ENCODE results near the gene CBS.
"Not testable (repeated sequence)": the region's sequence is repeated elsewhere in the genome, so short reads cannot be mapped to it uniquely, and the experiment has no call there.

CBS gene

GRCh38 chr21:43021756-43022600 lies 53.7 kb downstream of the CBS start:
- H3K36me3 ChIP-seq (ENCODE audit: control insufficient read depth, insufficient read depth, low read length), result peaks cover 69% of the 10 kb centered on the region
- H3K27ac ChIP-seq (ENCODE audit: low read depth, low read length), result no peak overlapping the region
- H3K4me1 ChIP-seq (ENCODE audit: control insufficient read depth, insufficient read depth, low read length), result peaks cover 5% of the 10 kb centered on the region; the same call in 1 of the 2 replicates
- H3K27me3 ChIP-seq (ENCODE audit: control insufficient read depth, insufficient read depth, low read length), result no peaks in the 10 kb centered on the region
- H3K9ac ChIP-seq (ENCODE audit: low read length), result no peak overlapping the region
- no peak overlapping the region for H3K4me3 ChIP-seq (ENCODE audit: low read depth, low read length)
- no peaks in the 10 kb centered on the region for H3K9me3 ChIP-seq (ENCODE audit: control insufficient read depth, insufficient read depth, low read depth, low read length)

DNA sequence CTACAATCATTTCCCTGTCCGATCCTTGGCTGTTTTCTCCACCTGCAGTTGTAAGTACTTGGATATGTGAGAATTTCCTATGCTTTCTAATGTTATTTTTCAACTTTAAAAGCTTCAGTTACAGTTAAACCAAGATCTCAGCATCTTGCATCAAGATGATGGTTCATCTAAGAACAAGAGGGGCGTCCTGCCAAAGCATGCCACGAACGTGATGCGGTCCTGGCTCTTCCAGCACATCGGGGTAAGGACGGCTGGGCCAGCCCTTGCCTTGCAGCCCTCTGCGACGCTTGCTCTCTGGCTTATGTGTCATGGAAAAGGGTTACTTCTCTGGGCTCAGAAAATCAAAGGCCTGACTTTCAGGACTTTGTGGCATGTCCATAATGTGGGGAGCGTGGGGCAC lies 54.4 kb downstream of the CBS start:
- no peaks in the 10 kb centered on the region for H3K9me3 ChIP-seq (ENCODE audit: control insufficient read depth, insufficient read depth, low read depth, low read length)
- H3K4me3 ChIP-seq (ENCODE audit: low read depth, low read length), result no peak overlapping the region
- peaks cover 5% of the 10 kb centered on the region; the same call in 1 of the 2 replicates for H3K4me1 ChIP-seq (ENCODE audit: control insufficient read depth, insufficient read depth, low read length)
- no peaks in the 10 kb centered on the region for H3K27me3 ChIP-seq (ENCODE audit: control insufficient read depth, insufficient read depth, low read length)
- H3K27ac ChIP-seq (ENCODE audit: low read depth, low read length), result no peak overlapping the region
- H3K9ac ChIP-seq (ENCODE audit: low read length), result no peak overlapping the region
- H3K36me3 ChIP-seq (ENCODE audit: control insufficient read depth, insufficient read depth, low read length), result peaks cover 73% of the 10 kb centered on the region

- Histone ChIP-seq H3K36me3 (ENCODE audit: control insufficient read depth, insufficient read depth, low read length) (peaks cover 74% of the 10 kb centered on the region), H3K4me1 (ENCODE audit: control insufficient read depth, insufficient read depth, low read length) (peaks cover 5% of the 10 kb centered on the region; the same call in 1 of the 2 replicates), H3K4me3 (ENCODE audit: low read depth, low read length) (no peak overlapping the region)
Measured at GRCh38 chr21:43020771-43021170, 54.9 kb downstream of the CBS start.

DNA sequence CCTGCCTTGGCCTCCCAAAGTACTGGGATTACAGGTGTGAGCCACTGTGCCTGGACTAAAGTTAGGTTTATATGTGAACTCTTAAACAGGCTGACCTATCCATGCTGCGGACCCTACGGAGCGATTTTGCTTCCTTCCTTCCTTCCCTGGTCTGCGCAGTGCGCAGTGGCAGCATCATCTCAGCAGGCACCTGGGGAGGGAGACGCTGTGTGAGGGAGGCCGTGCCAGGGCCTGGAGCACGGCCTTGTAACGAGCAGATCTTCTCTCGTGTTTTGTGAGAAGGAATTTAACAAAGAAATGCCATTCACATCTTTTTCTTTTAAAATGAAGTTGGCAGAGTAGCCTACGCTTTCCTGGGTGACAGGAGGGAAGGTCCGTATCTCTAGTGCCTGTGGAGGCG lies 55.5 kb downstream of the CBS start:
- H3K9ac ChIP-seq (ENCODE audit: low read length), result no peak overlapping the region
- no peak overlapping the region for H3K27ac ChIP-seq (ENCODE audit: low read depth, low read length)
- no peaks in the 10 kb centered on the region for H3K27me3 ChIP-seq (ENCODE audit: control insufficient read depth, insufficient read depth, low read length)
- no peak overlapping the region for H3K4me3 ChIP-seq (ENCODE audit: low read depth, low read length)
- H3K9me3 ChIP-seq (ENCODE audit: control insufficient read depth, insufficient read depth, low read depth, low read length), result no peaks in the 10 kb centered on the region
- H3K4me1 ChIP-seq (ENCODE audit: control insufficient read depth, insufficient read depth, low read length), result peaks cover 5% of the 10 kb centered on the region; the same call in 1 of the 2 replicates
- H3K36me3 ChIP-seq (ENCODE audit: control insufficient read depth, insufficient read depth, low read length), result peaks cover 69% of the 10 kb centered on the region

More at GRCh38 chr21:43020771-43021170, 54.9 kb downstream of the CBS start:
- no peak overlapping the region for H3K9ac ChIP-seq (ENCODE audit: low read length)
- no peaks in the 10 kb centered on the region for H3K27me3 ChIP-seq (ENCODE audit: control insufficient read depth, insufficient read depth, low read length)
- no peaks in the 10 kb centered on the region for H3K9me3 ChIP-seq (ENCODE audit: control insufficient read depth, insufficient read depth, low read depth, low read length)
- no peak overlapping the region for H3K27ac ChIP-seq (ENCODE audit: low read depth, low read length)

DNA sequence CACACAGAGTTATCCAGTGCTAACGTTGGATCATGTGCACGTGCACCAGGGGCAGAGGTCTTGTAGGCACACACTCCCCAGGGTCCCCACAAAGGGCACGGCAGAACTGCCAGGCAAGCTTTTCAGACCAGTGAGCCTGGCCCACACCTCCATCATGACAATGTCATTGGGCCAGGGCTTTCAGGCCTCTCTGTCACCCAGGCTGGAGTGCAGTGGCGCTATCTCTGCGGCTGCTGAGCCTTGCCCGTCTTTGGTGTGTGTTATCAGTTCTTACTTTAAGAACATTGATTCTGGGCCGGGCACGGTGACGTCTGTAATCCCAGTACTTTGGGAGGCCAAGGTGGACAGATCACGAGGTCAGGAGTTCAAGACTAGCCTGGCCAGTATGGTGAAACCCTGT lies 57.1 kb downstream of the CBS start:
- H3K36me3 ChIP-seq (ENCODE audit: control insufficient read depth, insufficient read depth, low read length), result peaks cover 65% of the 10 kb centered on the region
- no peaks in the 10 kb centered on the region for H3K27me3 ChIP-seq (ENCODE audit: control insufficient read depth, insufficient read depth, low read length)
- H3K9me3 ChIP-seq (ENCODE audit: control insufficient read depth, insufficient read depth, low read depth, low read length), result no peaks in the 10 kb centered on the region
- no peak overlapping the region for H3K4me3 ChIP-seq (ENCODE audit: low read depth, low read length)
- H3K9ac ChIP-seq (ENCODE audit: low read length), result no peak overlapping the region
- H3K27ac ChIP-seq (ENCODE audit: low read depth, low read length), result no peak overlapping the region
- H3K4me1 ChIP-seq (ENCODE audit: control insufficient read depth, insufficient read depth, low read length), result peaks cover 5% of the 10 kb centered on the region; the same call in 1 of the 2 replicates

- H3K27ac ChIP-seq (ENCODE audit: low read depth, low read length), result no peak overlapping the region
- H3K4me3 ChIP-seq (ENCODE audit: low read depth, low read length), result no peak overlapping the region
- peaks cover under 1% of the 10 kb centered on the region; the same call in 1 of the 2 replicates for H3K4me1 ChIP-seq (ENCODE audit: control insufficient read depth, insufficient read depth, low read length)
- H3K27me3 ChIP-seq (ENCODE audit: control insufficient read depth, insufficient read depth, low read length), result no peaks in the 10 kb centered on the region
- H3K9me3 ChIP-seq (ENCODE audit: control insufficient read depth, insufficient read depth, low read depth, low read length), result no peaks in the 10 kb centered on the region
- H3K36me3 ChIP-seq (ENCODE audit: control insufficient read depth, insufficient read depth, low read length), result peaks cover 67% of the 10 kb centered on the region
- H3K9ac ChIP-seq (ENCODE audit: low read length), result no peak overlapping the region
Measured at GRCh38 chr21:43016728-43017127, 58.9 kb downstream of the CBS start.

DNA sequence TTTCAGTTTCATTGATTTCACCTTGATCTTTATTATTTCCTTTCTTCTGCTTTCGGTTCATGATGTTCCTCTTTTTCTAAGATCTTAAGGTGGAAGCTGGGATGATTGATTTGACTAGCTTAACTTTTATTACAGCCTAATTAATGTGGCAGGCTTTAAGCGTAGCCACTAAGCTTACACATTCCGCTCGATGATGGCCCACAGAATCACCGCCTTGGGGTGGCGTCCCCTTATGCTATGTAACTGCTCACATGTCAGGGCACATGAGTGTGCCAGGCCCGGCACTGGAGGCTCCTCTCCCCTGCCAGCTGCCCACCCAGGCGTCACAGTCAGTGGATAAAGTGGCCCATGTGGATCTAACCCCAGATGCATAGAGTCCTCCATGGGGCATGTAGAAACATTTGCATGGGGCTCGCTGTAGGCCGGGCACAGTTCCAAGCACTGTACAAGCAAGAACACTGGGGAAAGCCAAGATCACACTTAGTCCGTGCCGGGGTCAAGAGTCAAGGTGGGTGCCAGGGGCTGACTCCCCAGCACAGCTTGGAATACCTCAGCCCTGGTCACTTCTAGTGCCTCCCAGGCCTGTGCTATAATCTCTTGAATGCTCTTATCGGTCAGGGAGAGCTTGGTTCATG lies 59.6 kb downstream of the CBS start:
- Histone ChIP-seq H3K36me3 (ENCODE audit: control insufficient read depth, insufficient read depth, low read length) (peaks cover 66% of the 10 kb centered on the region), H3K4me3 (ENCODE audit: low read depth, low read length) (no peak overlapping the region), H3K27ac (ENCODE audit: low read depth, low read length) (no peak overlapping the region), H3K27me3 (ENCODE audit: control insufficient read depth, insufficient read depth, low read length) (no peaks in the 10 kb centered on the region), H3K9me3 (ENCODE audit: control insufficient read depth, insufficient read depth, low read depth, low read length) (no peaks in the 10 kb centered on the region), H3K4me1 (ENCODE audit: control insufficient read depth, insufficient read depth, low read length) (no peaks in the 10 kb centered on the region), H3K9ac (ENCODE audit: low read length) (no peak overlapping the region)

GRCh38 chr21:43012596-43012995 lies 63.0 kb downstream of the CBS start:
- H3K4me3 ChIP-seq (ENCODE audit: low read depth, low read length), result no peak overlapping the region
- no peak overlapping the region for H3K27ac ChIP-seq (ENCODE audit: low read depth, low read length)
- no peaks in the 10 kb centered on the region for H3K27me3 ChIP-seq (ENCODE audit: control insufficient read depth, insufficient read depth, low read length)
- H3K9me3 ChIP-seq (ENCODE audit: control insufficient read depth, insufficient read depth, low read depth, low read length), result no peaks in the 10 kb centered on the region
- H3K36me3 ChIP-seq (ENCODE audit: control insufficient read depth, insufficient read depth, low read length), result peaks cover 64% of the 10 kb centered on the region
- no peaks in the 10 kb centered on the region for H3K4me1 ChIP-seq (ENCODE audit: control insufficient read depth, insufficient read depth, low read length)
- H3K9ac ChIP-seq (ENCODE audit: low read length), result no peak overlapping the region

DNA sequence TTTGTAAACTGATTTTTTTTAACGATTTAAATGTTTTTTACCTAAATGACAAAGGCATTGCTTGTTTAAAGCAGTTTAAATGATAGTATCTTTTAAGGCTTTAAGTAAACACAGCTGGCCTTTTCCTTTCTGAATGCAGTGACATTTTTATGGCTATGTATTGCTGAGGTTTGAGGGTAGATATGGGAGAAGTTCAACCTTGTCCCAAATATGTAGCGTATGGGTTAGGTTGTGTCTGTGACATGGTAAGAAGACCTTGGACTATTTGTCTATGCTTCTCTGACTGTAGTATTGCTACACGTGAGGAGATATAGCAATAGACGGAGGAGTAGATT lies 68.8 kb downstream of the CBS start:
- H3K27ac ChIP-seq (ENCODE audit: low read depth, low read length), result no peak overlapping the region
- H3K9ac ChIP-seq (ENCODE audit: low read length), result no peak overlapping the region
- H3K4me3 ChIP-seq (ENCODE audit: low read depth, low read length), result no peak overlapping the region
- H3K27me3 ChIP-seq (ENCODE audit: control insufficient read depth, insufficient read depth, low read length), result no peaks in the 10 kb centered on the region
- no peaks in the 10 kb centered on the region for H3K9me3 ChIP-seq (ENCODE audit: control insufficient read depth, insufficient read depth, low read depth, low read length)
- H3K36me3 ChIP-seq (ENCODE audit: control insufficient read depth, insufficient read depth, low read length), result peaks cover 45% of the 10 kb centered on the region
- H3K4me1 ChIP-seq (ENCODE audit: control insufficient read depth, insufficient read depth, low read length), result peaks cover 7% of the 10 kb centered on the region

DNA sequence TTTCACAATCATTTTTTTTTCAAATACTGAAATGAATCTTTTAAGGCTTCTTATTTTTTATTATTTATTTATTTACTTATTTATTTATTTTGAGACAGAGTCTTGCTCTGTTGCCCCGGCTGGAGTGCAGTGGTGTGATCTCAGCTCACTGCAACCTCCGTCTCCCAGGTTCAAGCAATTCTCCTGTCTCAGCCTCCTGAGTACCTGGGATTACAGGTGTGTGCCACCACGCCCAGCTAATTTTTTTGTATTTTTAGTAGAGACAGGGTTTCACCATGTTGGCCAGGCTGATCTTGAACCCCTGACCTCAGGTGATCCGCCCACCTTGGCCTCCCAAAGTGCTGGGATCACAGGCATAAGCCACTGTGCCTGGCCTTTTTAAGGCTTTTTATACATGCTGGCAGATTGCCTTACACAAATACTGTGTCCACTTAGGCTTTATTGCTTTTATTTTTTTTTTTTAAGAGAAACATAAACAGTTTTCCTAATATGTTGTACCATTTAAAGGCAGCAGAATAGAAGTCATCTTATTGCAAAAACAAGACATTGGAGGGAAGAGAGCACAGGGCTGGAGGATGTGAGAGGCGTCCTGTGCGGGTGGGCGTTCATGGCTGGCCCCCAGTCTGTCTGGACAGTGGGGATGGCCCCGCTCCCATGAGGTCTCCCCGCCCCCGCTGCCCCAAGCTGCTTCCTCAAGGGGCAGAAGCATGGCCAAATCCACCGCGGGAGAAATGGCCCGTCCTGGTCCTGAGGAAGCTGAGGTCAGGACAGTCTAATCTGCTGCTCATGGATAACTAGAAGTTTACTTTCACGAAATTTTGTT lies 69.4 kb downstream of the CBS start:
- H3K27me3 ChIP-seq (ENCODE audit: control insufficient read depth, insufficient read depth, low read length); H3K4me3 ChIP-seq (ENCODE audit: low read depth, low read length); H3K9ac ChIP-seq (ENCODE audit: low read length); H3K27ac ChIP-seq (ENCODE audit: low read depth, low read length); H3K4me1 ChIP-seq (ENCODE audit: control insufficient read depth, insufficient read depth, low read length); H3K9me3 ChIP-seq (ENCODE audit: control insufficient read depth, insufficient read depth, low read depth, low read length): not testable (repeated sequence)
- H3K36me3 ChIP-seq (ENCODE audit: control insufficient read depth, insufficient read depth, low read length), result peaks cover 40% of the 10 kb centered on the region

GRCh38 chr21:43005635-43006034 lies 70.0 kb downstream of the CBS start:
- Histone ChIP-seq H3K27ac (ENCODE audit: low read depth, low read length) (no peak overlapping the region), H3K9ac (ENCODE audit: low read length) (no peak overlapping the region), H3K36me3 (ENCODE audit: control insufficient read depth, insufficient read depth, low read length) (peaks cover 38% of the 10 kb centered on the region), H3K4me3 (ENCODE audit: low read depth, low read length) (no peak overlapping the region), H3K4me1 (ENCODE audit: control insufficient read depth, insufficient read depth, low read length) (peaks cover 7% of the 10 kb centered on the region), H3K9me3 (ENCODE audit: control insufficient read depth, insufficient read depth, low read depth, low read length) (peaks cover 6% of the 10 kb centered on the region), H3K27me3 (ENCODE audit: control insufficient read depth, insufficient read depth, low read length) (no peaks in the 10 kb centered on the region)

Measured in HUES6 (cell line).